T-helper 2 cell (primary cell): Measurements from ENCODE around the gene RIT2.

Experiments used
- DNase-seq, 5 experiments: peaks; one replicate each; pipeline versions ENCODE4 v3.0.0 to v3.0.0-alpha.2; 2012 to 2022

The RIT2 gene

GRCh38 chr18:43080671-43081070 lies 34.8 kb downstream of the RIT2 start:
- DNase-seq = no peak

DNA sequence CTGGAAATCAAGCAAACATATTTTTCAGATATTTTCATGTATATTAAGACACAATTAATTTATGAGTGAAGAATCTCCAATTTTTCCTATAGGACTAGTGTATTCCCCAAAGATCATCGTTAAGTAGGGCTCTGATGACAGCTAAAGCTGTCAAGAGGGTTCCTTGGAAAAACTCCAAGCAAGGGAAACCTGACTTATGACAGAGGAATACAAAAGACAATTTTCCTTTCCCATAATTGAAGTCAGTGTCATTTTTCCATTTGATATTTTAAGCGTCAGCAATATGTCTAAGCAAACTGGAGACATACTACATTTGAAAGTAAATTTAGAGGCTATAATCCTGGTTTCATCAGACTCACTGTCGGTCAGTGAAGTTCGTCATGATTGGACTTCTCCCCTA lies 36.1 kb downstream of the RIT2 start:
- no peak for DNase-seq

DNA sequence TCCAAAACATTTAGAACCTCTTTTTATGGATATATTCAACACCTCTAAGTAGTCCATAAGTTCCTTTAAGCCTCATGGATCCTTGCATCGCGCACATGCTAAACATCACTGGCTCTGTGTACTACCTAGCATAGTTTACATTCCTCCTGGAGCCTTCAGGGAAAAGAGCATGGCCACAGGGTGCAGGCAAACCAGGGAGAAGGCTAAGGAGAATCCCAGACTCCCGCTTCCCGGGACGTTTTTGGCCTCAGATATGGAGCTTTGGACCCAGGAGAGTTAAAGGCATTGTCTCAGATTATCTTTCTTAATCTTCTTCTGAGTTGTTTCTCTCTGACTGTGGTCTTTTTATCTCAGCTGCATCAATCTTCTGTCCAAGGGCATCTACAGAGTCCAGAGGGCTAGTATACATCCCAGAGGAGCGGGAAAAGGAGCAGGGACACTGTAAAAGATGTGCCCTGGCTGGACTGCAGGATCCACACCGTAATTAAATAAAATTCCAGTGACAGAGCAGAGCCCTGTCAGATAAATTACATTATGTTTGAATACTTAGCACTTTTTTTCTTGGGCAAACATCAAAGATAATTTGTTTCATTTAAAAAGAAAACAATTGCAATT lies 36.9 kb downstream of the RIT2 start:
- DNase-seq = no peak

GRCh38 chr18:43077510-43078308 lies 37.8 kb downstream of the RIT2 start:
- DNase-seq = no peak

- DNase-seq = no peak
These were observed 41.7 kb downstream of the RIT2 start for GRCh38 chr18:43073771-43074170.

DNA sequence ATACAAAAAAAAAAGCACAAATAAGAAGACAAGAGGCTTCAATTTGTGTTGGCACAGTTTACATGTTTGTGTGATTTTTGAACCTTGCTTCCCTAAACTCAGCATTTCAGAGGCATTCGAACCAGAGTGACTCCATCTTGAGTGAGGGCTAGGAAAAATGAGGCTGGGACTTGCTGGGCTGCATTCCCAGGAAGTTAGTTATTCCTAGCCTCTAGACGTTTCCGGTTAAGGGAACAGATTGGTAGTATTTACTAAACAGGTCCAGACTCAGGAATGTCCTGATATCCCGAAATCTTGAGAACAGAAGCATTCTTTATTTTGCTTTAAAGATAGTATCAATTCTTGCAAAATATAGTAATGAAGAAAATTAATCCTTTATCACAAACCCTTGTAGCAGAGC lies 46.7 kb downstream of the RIT2 start:
- DNase-seq = no peak

DNA sequence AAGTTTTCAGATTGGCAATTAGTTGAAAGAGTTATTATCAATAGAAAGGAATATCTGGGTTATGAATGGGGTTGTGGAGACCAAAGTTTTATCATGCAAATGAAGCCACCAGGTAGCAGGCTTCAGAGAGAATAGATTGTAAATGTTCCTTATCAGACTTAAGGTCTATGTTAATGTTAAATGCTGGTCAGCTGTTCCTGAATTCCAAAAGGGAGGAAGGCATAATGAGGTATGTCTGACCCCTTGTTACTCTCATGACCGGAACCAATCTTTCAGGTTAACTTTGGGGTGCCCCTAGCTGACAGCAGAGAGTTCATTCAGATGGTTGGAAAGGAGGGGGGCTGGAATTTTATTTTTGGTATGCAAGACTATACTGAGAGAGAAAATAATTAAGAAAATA lies 47.9 kb downstream of the RIT2 start:
- DNase-seq = no peak

GRCh38 chr18:43061816-43062215 lies 53.7 kb downstream of the RIT2 start:
- DNase-seq = no peak

DNA sequence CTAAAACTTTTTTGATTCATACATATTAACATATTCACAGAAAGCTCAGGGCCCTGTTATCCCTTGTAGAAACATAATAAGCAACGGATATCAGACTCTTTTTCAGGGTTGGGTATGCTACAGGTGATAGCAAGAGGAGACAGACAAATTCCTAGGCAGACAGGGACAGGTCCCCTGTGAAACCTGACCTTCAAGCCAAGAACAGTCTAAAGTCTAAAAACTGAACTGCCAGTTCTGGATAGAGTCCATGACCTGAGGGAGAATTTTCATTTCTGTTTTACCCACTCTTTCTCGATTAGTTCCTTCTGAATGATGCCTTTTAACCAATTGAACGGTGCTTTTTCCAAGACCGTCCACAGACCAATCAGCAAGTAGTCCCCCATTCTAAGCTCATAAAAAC lies 54.2 kb downstream of the RIT2 start:
- no peak for DNase-seq

GRCh38 chr18:43060020-43060419 lies 55.5 kb downstream of the RIT2 start:
- DNase-seq = no peak

DNA sequence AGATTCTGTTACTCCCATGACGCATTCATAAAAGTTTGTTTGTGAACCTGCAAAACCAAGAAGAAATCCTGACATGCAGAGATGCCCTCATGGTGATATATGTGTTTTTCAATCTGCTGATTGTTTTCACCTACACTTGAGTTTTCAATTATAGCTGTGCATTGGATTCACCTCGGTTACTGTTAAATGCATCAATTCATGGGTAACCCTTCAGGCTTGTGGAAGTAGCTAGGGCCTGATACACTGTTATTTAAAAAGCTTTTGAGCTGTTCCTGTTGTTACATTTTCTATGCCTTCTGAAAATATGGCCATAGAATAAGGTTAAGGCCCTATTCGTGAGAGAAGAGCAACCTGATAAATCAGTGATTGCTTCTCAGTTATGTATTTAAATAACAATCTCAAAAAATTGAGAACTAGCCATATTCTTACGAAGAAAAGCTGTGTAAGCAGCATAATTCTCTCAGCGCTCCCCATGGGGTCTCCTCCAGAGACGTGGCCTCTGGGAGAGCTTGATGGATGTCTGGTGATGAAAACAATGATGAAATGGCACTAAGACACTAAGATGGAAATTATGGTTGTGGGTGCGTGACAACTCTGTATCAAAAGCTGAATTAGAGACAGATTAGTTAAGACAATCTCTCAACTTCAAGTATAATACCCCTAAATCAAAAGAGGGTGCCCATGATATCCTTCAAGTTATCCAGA lies 60.5 kb downstream of the RIT2 start:
- no peak for DNase-seq

- no peak for DNase-seq
These were observed 66.5 kb downstream of the RIT2 start for GRCh38 chr18:43049021-43049420.

GRCh38 chr18:43046322-43046721 lies 69.2 kb downstream of the RIT2 start:
- DNase-seq = no peak

- DNase-seq = no peak
These were observed 71.9 kb downstream of the RIT2 start for GRCh38 chr18:43043626-43044025.

GRCh38 chr18:43040281-43040680 lies 75.2 kb downstream of the RIT2 start:
- DNase-seq = no peak

DNA sequence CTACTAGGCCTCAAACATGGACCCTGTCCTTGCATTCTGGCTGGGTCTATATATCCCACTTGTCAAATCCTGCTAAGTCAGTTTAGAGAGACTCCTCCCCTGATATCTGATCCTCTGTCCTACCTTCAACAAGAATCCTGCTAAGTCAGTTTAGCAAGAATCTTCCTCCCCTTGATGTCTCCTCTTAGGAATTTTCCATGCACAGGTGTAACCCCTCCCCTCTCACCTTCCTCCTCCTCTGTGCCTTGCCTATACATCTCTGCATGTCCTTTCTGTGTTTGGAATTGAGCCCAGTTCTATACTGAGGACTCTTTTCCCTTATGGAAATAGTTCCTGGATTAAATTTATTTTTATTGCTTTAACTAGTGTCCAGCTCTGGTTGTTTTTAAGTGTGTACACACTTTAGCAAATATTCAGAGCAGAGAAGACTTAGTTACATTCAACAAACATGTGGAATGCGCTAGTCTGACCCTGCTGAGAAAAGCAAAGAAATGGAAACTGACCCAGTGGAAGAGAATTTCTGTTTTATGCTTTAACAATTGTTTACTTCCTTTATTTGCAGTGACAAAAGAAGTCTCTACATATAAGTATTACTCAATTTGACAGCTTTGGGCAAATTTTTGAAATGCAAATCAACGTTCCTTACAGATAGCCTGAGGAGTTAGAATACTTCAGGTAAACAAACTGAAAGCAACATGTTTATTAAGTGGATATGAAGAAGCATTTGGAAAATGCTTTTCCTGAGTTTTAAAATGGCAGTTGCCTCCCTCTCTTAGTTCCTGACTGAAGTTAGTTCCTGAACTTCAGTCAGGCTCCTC lies 80.6 kb downstream of the RIT2 start:
- no peak for DNase-seq

DNA sequence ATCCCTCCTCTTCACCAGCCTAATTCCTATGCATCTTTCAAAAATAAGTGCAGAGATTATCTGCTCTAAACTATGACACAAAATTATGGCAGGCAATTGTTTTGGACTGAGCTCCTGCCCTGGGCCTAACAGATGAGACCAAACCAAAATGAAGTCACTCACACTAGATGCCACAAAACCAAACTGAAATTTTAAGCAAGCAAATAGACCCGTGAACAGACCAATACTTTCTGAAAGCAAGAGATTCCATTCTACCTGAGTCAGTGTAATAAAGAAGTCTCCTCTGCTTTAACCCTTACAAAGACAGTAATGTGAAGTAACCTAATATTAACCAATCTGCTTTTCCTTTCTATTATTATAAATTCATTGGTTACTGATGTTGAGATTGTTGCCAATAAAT lies 84.3 kb downstream of the RIT2 start:
- DNase-seq = no peak

GRCh38 chr18:43029414-43029813 lies 86.1 kb downstream of the RIT2 start:
- no peak for DNase-seq

DNA sequence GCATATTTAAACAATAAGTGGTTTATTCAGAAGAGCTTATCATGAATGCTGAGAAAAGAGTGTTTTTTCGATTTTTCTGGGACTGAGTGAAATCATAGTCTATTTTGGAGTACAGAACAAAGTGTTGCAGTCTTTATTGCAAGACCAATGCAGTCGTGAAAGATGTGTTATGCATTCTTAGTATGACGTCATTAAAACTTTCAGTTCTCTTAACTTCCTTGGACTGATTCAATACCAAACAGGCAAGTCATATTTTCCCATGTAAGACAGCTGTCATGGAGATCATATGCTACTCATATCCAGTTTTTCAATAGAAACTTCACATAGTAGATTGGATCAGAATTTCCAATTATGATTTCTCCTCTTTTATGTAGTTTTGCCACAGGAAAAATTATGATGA lies 92.6 kb downstream of the RIT2 start:
- DNase-seq = no peak

DNA sequence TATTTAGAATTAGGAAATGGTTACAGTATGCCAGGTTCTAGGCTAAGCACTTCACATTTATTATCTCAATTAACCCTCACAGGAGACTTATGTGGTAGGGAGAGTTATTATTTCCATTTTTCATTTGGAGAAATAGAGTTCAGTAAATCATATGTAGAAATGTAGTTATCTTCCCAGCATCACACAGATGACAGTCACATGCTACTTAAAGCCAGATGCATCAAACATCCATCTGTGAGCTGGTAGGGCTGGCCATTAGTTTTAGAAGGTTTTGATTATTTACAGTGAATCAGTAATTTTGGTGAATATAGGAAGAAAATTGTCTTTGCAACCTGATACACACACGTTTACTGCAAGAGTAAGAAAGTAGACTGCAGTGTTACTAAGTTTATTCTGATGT lies 97.9 kb downstream of the RIT2 start:
- no peak for DNase-seq

DNA sequence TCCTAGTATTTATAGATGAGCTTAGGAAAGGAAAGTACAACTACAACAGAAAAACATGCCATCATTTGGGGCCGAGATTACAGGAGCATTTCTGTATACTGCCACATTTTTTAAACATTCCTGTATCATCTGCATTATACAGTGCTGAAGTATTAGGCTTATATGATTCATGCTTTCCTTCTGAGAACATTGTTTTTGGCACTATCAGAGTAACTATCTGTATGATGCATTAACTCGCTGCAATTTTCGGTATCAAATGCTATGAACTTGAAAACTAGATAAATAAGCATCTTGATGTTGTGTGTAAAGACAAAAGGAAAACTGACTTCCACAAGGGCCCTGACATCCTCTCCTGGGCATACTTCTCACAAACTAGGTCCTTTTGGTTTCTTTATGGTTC lies 102.0 kb downstream of the RIT2 start:
- DNase-seq = no peak

- DNase-seq = no peak
These were observed 102.5 kb downstream of the RIT2 start for GRCh38 chr18:43012951-43013350.

DNA sequence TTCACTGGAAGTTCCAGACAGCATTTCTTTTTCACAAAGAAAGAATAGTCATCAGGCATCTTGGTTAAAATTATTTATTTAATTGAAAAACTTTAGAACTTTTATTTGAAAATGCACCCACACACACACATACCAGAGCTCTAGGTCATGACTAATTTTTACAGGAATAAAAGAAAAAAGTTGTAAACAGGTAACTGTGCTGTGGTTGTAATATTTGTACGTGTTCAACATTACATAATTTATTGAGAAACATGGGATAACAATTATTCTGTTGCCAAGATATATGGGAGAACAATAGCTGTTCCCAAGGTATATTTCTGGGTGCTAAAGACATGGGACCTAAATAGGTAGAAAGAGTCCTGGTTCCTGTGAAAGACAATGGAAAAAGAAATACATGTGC lies 104.9 kb downstream of the RIT2 start:
- DNase-seq = no peak
